Measurements from ENCODE around the gene VPS54.

- TF ChIP-seq CTCF (conservative IDR thresholded peaks at IDR 0.05; ENCODE audit: low read depth, low read length): no peak
- TF ChIP-seq EZH2 (IDR thresholded peaks at IDR 0.05; ENCODE audit: borderline replicate concordance, low read depth, low read length, poor library complexity, severe bottlenecking): no peak
Measured at GRCh38 chr2:63855418-63856302, 163.6 kb downstream of the VPS54 start.
